ENCODE measurements around the gene RDH14.

DNA sequence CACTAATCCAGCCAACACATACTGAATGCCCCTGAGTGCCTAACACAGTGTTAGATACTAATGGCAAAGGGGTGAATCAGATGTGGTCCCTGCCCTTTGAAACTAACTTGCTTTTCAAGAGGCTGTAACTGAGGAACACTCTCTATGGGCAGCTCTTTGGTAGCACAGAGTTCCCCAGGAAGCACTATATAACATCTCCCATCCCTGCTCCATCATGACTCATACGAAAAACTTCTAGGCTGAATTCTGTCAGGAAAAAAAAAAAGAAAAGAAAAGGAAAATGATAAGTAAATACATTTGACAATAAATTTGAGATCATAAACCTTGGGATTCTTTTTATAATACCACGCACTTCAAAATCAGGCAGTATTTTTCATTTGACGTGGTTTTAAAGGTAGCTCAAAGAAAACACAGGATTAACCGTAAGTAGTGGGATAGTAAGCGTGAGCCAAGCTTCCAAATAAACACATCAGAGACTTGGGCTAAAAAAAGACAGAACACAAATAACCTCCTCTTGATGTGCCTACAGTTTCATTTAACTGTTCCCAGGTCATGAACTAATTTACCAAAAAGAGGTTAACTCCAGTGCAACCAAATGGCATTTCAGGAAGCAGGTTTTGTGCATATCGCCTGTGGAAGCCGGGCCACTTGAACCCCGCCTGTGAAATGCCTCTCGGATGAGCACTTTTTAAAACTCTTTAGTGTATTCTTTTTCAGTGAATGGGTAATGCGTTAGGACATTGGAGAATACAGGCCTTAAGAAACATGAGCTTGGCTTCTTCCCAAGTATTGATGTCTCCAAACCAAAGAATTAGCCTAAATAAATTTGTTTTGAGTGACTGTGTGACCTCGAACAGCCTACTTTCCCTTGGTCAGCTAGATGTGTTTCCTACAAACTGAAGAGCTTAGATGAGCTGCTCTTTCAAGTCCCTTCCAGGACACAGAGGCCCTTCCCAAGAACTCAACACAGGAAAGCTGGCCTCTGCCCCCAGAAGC is 42.0 kb downstream of the RDH14 start:
- TF ChIP-seq CTCF (IDR thresholded peaks at IDR 0.05) (no peak), POLR2A (IDR thresholded peaks at IDR 0.05) (no peak)
